K562 (cell line): Measurements from ENCODE around the gene AKT3.

Experiments used
- MTA1 ChIP-seq: fragments of 450-650 bp; IDR thresholded peaks from 2 replicates; pipeline ENCODE4 v1.6.1; 2017; ENCODE audit warnings: borderline replicate concordance
- TAF1 ChIP-seq: IDR thresholded peaks from 2 replicates; pipeline ENCODE4 v1.6.1; 2011; ENCODE audit warnings: mild to moderate bottlenecking, low read length, moderate library complexity; ENCODE audit not compliant: insufficient read depth, control insufficient read depth, severe bottlenecking; ENCODE audit errors: extremely low read depth
- ZNF224 ChIP-seq: sonication (generic); formaldehyde crosslinking; IDR thresholded peaks from 2 replicates; pipeline ENCODE4 v1.8.0; 2022; ENCODE audit warnings: mild to moderate bottlenecking, missing genetic modification reagents
- ZNF699 ChIP-seq: fragments of 250-450 bp; sonication (Bioruptor Pico); IDR thresholded peaks from 2 replicates; pipeline ENCODE4 v1.8.0; 2021; ENCODE audit warnings: mild to moderate bottlenecking, moderate library complexity; ENCODE audit not compliant: insufficient replicate concordance
- ZSCAN29 ChIP-seq: fragments of 450-650 bp; IDR thresholded peaks from 2 replicates; pipeline ENCODE4 v1.6.1; 2017
- TF ChIP-seq, protein P1 (sequence below): sonication (generic); formaldehyde crosslinking; IDR thresholded peaks from 2 replicates; pipeline ENCODE4 v1.5.0; 2020; ENCODE audit warnings: missing genetic modification reagents
- TF ChIP-seq, protein P2 (sequence below), 3 experiments: IDR thresholded peaks in 2 of 3; conservative IDR thresholded peaks in 1 of 3; 2 replicates each; pipeline ENCODE4 v1.5.1; 2011 to 2012; ENCODE audit warnings: low read length in 3 of 3, mild to moderate bottlenecking in 3 of 3, control low read depth in 2 of 3, improper control_type of control experiment in 1 of 3, inconsistent platforms in 1 of 3, low read depth in 1 of 3, mixed read lengths in 1 of 3, moderate library complexity in 1 of 3; ENCODE audit not compliant: insufficient read depth in 2 of 3

DNA sequence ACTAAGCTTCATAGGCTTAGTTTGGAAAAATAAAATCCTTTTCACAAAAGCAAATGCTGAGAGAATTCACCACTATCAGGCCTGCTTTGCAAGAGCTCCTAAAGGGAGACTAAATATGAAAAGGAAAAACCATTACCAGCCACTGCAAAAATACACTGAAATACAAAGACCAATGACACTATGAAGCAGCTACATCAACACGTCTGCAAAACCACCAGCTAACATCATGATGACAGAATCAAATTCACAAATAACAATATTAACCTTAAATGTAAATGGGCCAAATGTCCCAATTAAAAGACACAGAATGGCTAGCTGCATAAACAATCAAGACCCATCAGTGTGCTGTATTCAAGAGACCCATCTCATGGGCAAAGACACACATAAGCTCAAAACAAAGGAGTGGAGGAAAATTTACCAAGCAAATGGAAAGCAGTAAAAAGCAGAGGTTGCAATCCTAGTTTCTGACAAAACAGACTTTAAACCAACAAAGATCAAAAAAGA lies 28.8 kb downstream of the AKT3 start:
- TF ChIP-seq ZNF699 (CRISPR knock-in tag) (no peak), MTA1 (no peak), ZSCAN29 (no peak), ZNF224 (CRISPR knock-in tag) (no peak), TAF1 (no peak)
- TF ChIP-seq, protein P1, sequence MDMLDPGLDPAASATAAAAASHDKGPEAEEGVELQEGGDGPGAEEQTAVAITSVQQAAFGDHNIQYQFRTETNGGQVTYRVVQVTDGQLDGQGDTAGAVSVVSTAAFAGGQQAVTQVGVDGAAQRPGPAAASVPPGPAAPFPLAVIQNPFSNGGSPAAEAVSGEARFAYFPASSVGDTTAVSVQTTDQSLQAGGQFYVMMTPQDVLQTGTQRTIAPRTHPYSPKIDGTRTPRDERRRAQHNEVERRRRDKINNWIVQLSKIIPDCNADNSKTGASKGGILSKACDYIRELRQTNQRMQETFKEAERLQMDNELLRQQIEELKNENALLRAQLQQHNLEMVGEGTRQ (CRISPR knock-in tag): no peak
- TF ChIP-seq, protein P2, sequence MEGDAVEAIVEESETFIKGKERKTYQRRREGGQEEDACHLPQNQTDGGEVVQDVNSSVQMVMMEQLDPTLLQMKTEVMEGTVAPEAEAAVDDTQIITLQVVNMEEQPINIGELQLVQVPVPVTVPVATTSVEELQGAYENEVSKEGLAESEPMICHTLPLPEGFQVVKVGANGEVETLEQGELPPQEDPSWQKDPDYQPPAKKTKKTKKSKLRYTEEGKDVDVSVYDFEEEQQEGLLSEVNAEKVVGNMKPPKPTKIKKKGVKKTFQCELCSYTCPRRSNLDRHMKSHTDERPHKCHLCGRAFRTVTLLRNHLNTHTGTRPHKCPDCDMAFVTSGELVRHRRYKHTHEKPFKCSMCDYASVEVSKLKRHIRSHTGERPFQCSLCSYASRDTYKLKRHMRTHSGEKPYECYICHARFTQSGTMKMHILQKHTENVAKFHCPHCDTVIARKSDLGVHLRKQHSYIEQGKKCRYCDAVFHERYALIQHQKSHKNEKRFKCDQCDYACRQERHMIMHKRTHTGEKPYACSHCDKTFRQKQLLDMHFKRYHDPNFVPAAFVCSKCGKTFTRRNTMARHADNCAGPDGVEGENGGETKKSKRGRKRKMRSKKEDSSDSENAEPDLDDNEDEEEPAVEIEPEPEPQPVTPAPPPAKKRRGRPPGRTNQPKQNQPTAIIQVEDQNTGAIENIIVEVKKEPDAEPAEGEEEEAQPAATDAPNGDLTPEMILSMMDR (IDR thresholded peaks at IDR 0.05 in 2 of 3, conservative IDR thresholded peaks at IDR 0.05 in 1 of 3; ENCODE audit: insufficient read depth in 2 of 3, low read depth in 1 of 3, low read length in 3 of 3): no peak
